LNCaP clone FGC (cell line): ENCODE data around the gene IRS1.

ENCODE experiments used
- DNase-seq: peaks from one replicate; pipeline ENCODE4 v3.0.0-alpha.2; 2011; ENCODE audit warnings: low read depth
- H3K4me3 ChIP-seq: 2 replicates; pipeline ENCODE4 v1.5.1; 2011; ENCODE audit warnings: mild to moderate bottlenecking, low read depth, low read length, control low read depth
- CTCF ChIP-seq: IDR thresholded peaks from 2 replicates; pipeline ENCODE4 v1.5.1; 2012; ENCODE audit warnings: mild to moderate bottlenecking; ENCODE audit not compliant: control insufficient read depth, insufficient read depth; ENCODE audit errors: extremely low read depth

IRS1 gene

GRCh38 chr2:226799976-226800940, 638 bp upstream of the IRS1 start:
- no peak for DNase-seq
- peak overlapping the region; percentile 60 for H3K4me3 ChIP-seq
- no peak for TF ChIP-seq CTCF

- peak overlapping the region; percentile 60 for H3K4me3 ChIP-seq
- DNase-seq = no peak
- TF ChIP-seq CTCF = no peak
Measured at GRCh38 chr2:226798422-226799210, 1.0 kb downstream of the IRS1 start.

- TF ChIP-seq CTCF = no peak
- DNase-seq = no peak
- H3K4me3 ChIP-seq = no peak overlapping the region
Measured at GRCh38 chr2:226797989-226798421, 1.6 kb downstream of the IRS1 start.

GRCh38 chr2:226797289-226797988, 2.2 kb downstream of the IRS1 start:
- H3K4me3 ChIP-seq = no peak overlapping the region
- TF ChIP-seq CTCF = no peak

GRCh38 chr2:226796840-226797288, 2.8 kb downstream of the IRS1 start:
- peak; percentile 9; the same call in 1 of the 2 replicates for TF ChIP-seq CTCF
- no peak overlapping the region for H3K4me3 ChIP-seq
- no peak for DNase-seq

More at GRCh38 chr2:226797289-226797988, 2.2 kb downstream of the IRS1 start:
- no peak for DNase-seq

- H3K4me3 ChIP-seq = no peak overlapping the region
- DNase-seq = no peak
- TF ChIP-seq CTCF = no peak
Measured at GRCh38 chr2:226796012-226796839, 3.4 kb downstream of the IRS1 start.
